WTC11 (cell line): ENCODE results near the gene PITPNM2. TPM values are rescaled to one million over a fixed set of nuclear protein-coding genes. Genes with fewer than 3 reads are reported as not detected.

ENCODE experiments used
- ATAC-seq: fragments of 200-7000 bp; cut with Tn5 transposase; 2 replicates; pipeline ENCODE4 v1.10.0; 2021; ENCODE audit warnings: mild to moderate bottlenecking, moderate library complexity
- CTCF ChIA-PET: fragments of 300-600 bp; sonication (Branson Sonifier 250); formaldehyde crosslinking; loops from one replicate; lab custom pipeline; 2021; ENCODE audit warnings: antibody characterized with exemption; lab: Charles Lee
- POLR2A ChIA-PET: fragments of 350-600 bp; sonication (Branson Sonifier 250); formaldehyde crosslinking; loops from one replicate; lab custom pipeline; 2021; ENCODE audit warnings: antibody characterized with exemption; lab: Charles Lee
- DNase-seq: peaks from one replicate; pipeline ENCODE4 v3.0.0; 2021; ENCODE audit warnings: low spot score
- H3K27ac Mint-ChIP-seq: 2 replicates; pipeline ENCODE4 v1.8.0; 2021; ENCODE audit warnings: mixed read lengths
- H3K27me3 Mint-ChIP-seq: 2 replicates; pipeline ENCODE4 v1.8.0; 2021; ENCODE audit warnings: low read depth, mild to moderate bottlenecking, moderate library complexity, mixed read lengths
- H3K36me3 Mint-ChIP-seq: 2 replicates; pipeline ENCODE4 v1.8.0; 2021; ENCODE audit warnings: mixed read lengths
- H3K4me1 Mint-ChIP-seq: 2 replicates; pipeline ENCODE4 v1.8.0; 2022; ENCODE audit warnings: mixed read lengths
- H3K4me3 Mint-ChIP-seq: 2 replicates; pipeline ENCODE4 v1.8.0; 2021; ENCODE audit warnings: mild to moderate bottlenecking, moderate library complexity, mixed read lengths
- H3K9me3 Mint-ChIP-seq: 2 replicates; pipeline ENCODE4 v1.8.0; 2021; ENCODE audit warnings: mixed read lengths
- ELF4 ChIP-seq: sonication (generic); formaldehyde crosslinking; IDR thresholded peaks from 2 replicates; pipeline ENCODE4 v1.8.1; 2022; ENCODE audit warnings: low read depth, mild to moderate bottlenecking, moderate library complexity, missing genetic modification reagents
- ETV6 ChIP-seq: sonication (generic); formaldehyde crosslinking; IDR thresholded peaks from 2 replicates; pipeline ENCODE4 v1.8.1; 2022; ENCODE audit warnings: mild to moderate bottlenecking, missing genetic modification reagents
- FOXP1 ChIP-seq: sonication (generic); formaldehyde crosslinking; IDR thresholded peaks from 2 replicates; pipeline ENCODE4 v1.8.0; 2022; ENCODE audit warnings: missing genetic modification reagents, mild to moderate bottlenecking, moderate library complexity, borderline replicate concordance
- GABPB1 ChIP-seq: sonication (generic); formaldehyde crosslinking; IDR thresholded peaks from 2 replicates; pipeline ENCODE4 v1.8.1; 2023; ENCODE audit warnings: mild to moderate bottlenecking, missing genetic modification reagents
- GRHL2 ChIP-seq: fragments of 250-450 bp; sonication (Bioruptor Pico); IDR thresholded peaks from 2 replicates; pipeline ENCODE4 v1.8.0; 2022; ENCODE audit warnings: mild to moderate bottlenecking, moderate library complexity; ENCODE audit not compliant: insufficient replicate concordance, severe bottlenecking
- KAT7 ChIP-seq: sonication (generic); formaldehyde crosslinking; IDR thresholded peaks from 2 replicates; pipeline ENCODE4 v1.8.1; 2023; ENCODE audit warnings: missing genetic modification reagents, mild to moderate bottlenecking, borderline replicate concordance
- MXD4 ChIP-seq: fragments of 250-450 bp; sonication (Bioruptor Pico); IDR thresholded peaks from 2 replicates; pipeline ENCODE4 v1.8.0; 2021; ENCODE audit warnings: mild to moderate bottlenecking, moderate library complexity, borderline replicate concordance
- NFATC4 ChIP-seq: fragments of 250-450 bp; sonication (Bioruptor Pico); IDR thresholded peaks from 2 replicates; pipeline ENCODE4 v1.9.0; 2021; ENCODE audit warnings: mild to moderate bottlenecking
- NR1H2 ChIP-seq: sonication (generic); formaldehyde crosslinking; IDR thresholded peaks from 2 replicates; pipeline ENCODE4 v1.9.0; 2021; ENCODE audit warnings: mild to moderate bottlenecking, moderate library complexity, missing genetic modification reagents
- PRRX2 ChIP-seq: fragments of 250-450 bp; sonication (Bioruptor Pico); IDR thresholded peaks from 2 replicates; pipeline ENCODE4 v1.8.0; 2021; ENCODE audit warnings: mild to moderate bottlenecking
- RELA ChIP-seq: sonication (generic); formaldehyde crosslinking; IDR thresholded peaks from 2 replicates; pipeline ENCODE4 v1.8.1; 2022; ENCODE audit warnings: missing genetic modification reagents, mild to moderate bottlenecking, borderline replicate concordance
- RORB ChIP-seq: fragments of 250-450 bp; sonication (Bioruptor Pico); IDR thresholded peaks from 2 replicates; pipeline ENCODE4 v1.9.0; 2021; ENCODE audit warnings: mild to moderate bottlenecking
- total RNA-seq: library from RNA; stranded (reverse); gene quantifications from 3 replicates; pipeline ENCODE4 v1.2.3, GENCODE V29; 2021
- TF ChIP-seq, protein P1 (sequence below): fragments of 250-450 bp; sonication (Bioruptor Pico); IDR thresholded peaks from 2 replicates; pipeline ENCODE4 v1.9.0; 2021; ENCODE audit warnings: mild to moderate bottlenecking
- TF ChIP-seq, protein P2 (sequence below): sonication (generic); formaldehyde crosslinking; conservative IDR thresholded peaks from 2 replicates; pipeline ENCODE4 v1.8.1; 2022; ENCODE audit warnings: mild to moderate bottlenecking, missing genetic modification reagents
- TF ChIP-seq, protein P3 (sequence below): sonication (generic); formaldehyde crosslinking; IDR thresholded peaks from 2 replicates; pipeline ENCODE4 v1.8.0; 2023; ENCODE audit warnings: missing genetic modification reagents, mild to moderate bottlenecking, borderline replicate concordance
- TF ChIP-seq, protein P4 (sequence below): sonication (generic); formaldehyde crosslinking; IDR thresholded peaks from 2 replicates; pipeline ENCODE4 v1.8.1; 2022; ENCODE audit warnings: low read depth, missing genetic modification reagents, borderline replicate concordance
- TF ChIP-seq, protein P5 (sequence below): sonication (generic); formaldehyde crosslinking; IDR thresholded peaks from 2 replicates; pipeline ENCODE4 v1.8.0; 2023; ENCODE audit warnings: mild to moderate bottlenecking, missing genetic modification reagents
- TF ChIP-seq, protein P6 (sequence below): sonication (generic); formaldehyde crosslinking; IDR thresholded peaks from 2 replicates; pipeline ENCODE4 v1.8.1; 2022; ENCODE audit warnings: mild to moderate bottlenecking, missing genetic modification reagents, moderate library complexity, borderline replicate concordance
- TF ChIP-seq, protein P7 (sequence below): fragments of 250-450 bp; sonication (Bioruptor Pico); IDR thresholded peaks from 2 replicates; pipeline ENCODE4 v1.9.0; 2021; ENCODE audit warnings: mild to moderate bottlenecking

PITPNM2 gene
- total RNA-seq, 1 experiment from 2014 or later = 8.2 TPM

DNA sequence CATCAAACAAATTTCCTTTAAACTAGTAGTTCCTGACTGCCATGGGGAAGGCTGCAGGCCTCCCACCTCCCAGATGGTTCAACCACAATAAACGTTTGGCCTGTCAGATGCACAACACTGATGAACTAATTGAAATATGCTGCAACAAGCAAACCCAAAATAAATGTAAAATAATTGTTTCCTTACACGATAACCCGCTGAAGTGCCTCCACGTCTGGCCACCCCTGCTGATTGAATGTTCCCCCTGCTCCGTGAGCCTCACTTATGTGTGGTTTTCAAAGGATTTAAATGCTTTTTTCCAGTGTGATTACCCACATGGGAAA is 8.4 kb downstream of the PITPNM2 start (continued):
- TF ChIP-seq GABPB1 (CRISPR knock-in tag) = no peak
- no peak for TF ChIP-seq ELF4 (CRISPR knock-in tag)
- TF ChIP-seq, protein P1, sequence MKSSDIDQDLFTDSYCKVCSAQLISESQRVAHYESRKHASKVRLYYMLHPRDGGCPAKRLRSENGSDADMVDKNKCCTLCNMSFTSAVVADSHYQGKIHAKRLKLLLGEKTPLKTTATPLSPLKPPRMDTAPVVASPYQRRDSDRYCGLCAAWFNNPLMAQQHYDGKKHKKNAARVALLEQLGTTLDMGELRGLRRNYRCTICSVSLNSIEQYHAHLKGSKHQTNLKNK = no peak
- no peak for TF ChIP-seq FOXP1
- no peak for TF ChIP-seq MXD4 (CRISPR knock-in tag)
- TF ChIP-seq, protein P2, sequence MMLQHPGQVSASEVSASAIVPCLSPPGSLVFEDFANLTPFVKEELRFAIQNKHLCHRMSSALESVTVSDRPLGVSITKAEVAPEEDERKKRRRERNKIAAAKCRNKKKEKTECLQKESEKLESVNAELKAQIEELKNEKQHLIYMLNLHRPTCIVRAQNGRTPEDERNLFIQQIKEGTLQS (CRISPR knock-in tag) = no peak
- TF ChIP-seq, protein P3, sequence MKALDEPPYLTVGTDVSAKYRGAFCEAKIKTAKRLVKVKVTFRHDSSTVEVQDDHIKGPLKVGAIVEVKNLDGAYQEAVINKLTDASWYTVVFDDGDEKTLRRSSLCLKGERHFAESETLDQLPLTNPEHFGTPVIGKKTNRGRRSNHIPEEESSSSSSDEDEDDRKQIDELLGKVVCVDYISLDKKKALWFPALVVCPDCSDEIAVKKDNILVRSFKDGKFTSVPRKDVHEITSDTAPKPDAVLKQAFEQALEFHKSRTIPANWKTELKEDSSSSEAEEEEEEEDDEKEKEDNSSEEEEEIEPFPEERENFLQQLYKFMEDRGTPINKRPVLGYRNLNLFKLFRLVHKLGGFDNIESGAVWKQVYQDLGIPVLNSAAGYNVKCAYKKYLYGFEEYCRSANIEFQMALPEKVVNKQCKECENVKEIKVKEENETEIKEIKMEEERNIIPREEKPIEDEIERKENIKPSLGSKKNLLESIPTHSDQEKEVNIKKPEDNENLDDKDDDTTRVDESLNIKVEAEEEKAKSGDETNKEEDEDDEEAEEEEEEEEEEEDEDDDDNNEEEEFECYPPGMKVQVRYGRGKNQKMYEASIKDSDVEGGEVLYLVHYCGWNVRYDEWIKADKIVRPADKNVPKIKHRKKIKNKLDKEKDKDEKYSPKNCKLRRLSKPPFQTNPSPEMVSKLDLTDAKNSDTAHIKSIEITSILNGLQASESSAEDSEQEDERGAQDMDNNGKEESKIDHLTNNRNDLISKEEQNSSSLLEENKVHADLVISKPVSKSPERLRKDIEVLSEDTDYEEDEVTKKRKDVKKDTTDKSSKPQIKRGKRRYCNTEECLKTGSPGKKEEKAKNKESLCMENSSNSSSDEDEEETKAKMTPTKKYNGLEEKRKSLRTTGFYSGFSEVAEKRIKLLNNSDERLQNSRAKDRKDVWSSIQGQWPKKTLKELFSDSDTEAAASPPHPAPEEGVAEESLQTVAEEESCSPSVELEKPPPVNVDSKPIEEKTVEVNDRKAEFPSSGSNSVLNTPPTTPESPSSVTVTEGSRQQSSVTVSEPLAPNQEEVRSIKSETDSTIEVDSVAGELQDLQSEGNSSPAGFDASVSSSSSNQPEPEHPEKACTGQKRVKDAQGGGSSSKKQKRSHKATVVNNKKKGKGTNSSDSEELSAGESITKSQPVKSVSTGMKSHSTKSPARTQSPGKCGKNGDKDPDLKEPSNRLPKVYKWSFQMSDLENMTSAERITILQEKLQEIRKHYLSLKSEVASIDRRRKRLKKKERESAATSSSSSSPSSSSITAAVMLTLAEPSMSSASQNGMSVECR (CRISPR knock-in tag) = no peak
- TF ChIP-seq RORB (CRISPR knock-in tag) = no peak

DNA sequence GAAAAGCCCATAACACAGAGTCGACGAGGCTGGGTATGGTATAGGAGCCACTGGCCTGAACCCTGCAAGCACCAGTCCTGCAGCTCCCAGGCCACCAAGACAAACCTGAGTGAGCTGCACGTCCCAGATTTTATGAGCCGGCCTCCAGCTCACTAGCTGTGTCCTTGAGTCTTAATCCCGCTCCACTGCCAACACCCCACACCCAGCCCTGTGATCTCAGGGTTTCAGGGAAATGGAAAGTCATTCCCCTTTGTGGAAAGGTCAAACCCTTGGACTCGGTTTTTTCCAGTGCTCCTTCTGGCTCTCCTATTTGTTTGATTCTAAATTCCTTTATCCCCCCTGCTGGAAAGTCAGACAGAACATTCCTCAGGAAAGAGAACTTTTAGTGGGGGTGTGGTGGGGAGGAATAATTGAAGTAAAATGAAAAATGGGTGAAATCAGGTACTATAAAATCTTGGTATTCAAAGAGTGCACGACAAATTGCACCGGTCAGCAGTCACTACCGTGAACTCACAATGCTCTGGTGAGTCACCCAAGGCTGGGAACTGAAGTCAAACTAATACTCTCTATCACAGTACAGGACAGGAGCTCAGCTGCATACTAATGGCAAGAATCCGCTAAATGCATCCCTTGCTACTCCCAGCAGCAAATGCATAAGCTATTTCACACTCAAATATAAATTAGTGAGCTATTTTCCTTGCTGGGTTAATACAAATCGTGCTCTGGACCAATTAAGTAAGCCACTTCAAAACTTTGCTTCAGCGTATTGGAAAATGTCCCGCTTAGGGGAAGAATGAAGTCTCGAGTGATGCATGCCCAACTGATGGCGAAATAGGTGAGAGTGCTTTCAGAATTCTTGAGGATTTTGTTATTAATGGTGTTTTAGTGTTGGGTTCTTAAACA is 9.0 kb downstream of the PITPNM2 start:
- H3K9me3 Mint-ChIP-seq = no peaks in the 10 kb centered on the region
- DNase-seq (no peak), ATAC-seq (peak; percentile 34)
- H3K27ac Mint-ChIP-seq = peak overlapping the region; percentile 26
- H3K4me1 Mint-ChIP-seq = peaks cover 36% of the 10 kb centered on the region
- no peak for TF ChIP-seq PRRX2 (CRISPR knock-in tag)
- TF ChIP-seq KAT7 = no peak
- no peak for TF ChIP-seq NR1H2 (CRISPR knock-in tag)
- TF ChIP-seq GRHL2 (CRISPR knock-in tag) = no peak
- TF ChIP-seq, protein P4, sequence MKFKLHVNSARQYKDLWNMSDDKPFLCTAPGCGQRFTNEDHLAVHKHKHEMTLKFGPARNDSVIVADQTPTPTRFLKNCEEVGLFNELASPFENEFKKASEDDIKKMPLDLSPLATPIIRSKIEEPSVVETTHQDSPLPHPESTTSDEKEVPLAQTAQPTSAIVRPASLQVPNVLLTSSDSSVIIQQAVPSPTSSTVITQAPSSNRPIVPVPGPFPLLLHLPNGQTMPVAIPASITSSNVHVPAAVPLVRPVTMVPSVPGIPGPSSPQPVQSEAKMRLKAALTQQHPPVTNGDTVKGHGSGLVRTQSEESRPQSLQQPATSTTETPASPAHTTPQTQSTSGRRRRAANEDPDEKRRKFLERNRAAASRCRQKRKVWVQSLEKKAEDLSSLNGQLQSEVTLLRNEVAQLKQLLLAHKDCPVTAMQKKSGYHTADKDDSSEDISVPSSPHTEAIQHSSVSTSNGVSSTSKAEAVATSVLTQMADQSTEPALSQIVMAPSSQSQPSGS (CRISPR knock-in tag) = no peak
- TF ChIP-seq, protein P5, sequence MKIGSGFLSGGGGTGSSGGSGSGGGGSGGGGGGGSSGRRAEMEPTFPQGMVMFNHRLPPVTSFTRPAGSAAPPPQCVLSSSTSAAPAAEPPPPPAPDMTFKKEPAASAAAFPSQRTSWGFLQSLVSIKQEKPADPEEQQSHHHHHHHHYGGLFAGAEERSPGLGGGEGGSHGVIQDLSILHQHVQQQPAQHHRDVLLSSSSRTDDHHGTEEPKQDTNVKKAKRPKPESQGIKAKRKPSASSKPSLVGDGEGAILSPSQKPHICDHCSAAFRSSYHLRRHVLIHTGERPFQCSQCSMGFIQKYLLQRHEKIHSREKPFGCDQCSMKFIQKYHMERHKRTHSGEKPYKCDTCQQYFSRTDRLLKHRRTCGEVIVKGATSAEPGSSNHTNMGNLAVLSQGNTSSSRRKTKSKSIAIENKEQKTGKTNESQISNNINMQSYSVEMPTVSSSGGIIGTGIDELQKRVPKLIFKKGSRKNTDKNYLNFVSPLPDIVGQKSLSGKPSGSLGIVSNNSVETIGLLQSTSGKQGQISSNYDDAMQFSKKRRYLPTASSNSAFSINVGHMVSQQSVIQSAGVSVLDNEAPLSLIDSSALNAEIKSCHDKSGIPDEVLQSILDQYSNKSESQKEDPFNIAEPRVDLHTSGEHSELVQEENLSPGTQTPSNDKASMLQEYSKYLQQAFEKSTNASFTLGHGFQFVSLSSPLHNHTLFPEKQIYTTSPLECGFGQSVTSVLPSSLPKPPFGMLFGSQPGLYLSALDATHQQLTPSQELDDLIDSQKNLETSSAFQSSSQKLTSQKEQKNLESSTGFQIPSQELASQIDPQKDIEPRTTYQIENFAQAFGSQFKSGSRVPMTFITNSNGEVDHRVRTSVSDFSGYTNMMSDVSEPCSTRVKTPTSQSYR = no peak
- TF ChIP-seq, protein P1 = no peak
- TF ChIP-seq NFATC4 (CRISPR knock-in tag) = no peak
- no peak for TF ChIP-seq ETV6
- TF ChIP-seq, protein P6, sequence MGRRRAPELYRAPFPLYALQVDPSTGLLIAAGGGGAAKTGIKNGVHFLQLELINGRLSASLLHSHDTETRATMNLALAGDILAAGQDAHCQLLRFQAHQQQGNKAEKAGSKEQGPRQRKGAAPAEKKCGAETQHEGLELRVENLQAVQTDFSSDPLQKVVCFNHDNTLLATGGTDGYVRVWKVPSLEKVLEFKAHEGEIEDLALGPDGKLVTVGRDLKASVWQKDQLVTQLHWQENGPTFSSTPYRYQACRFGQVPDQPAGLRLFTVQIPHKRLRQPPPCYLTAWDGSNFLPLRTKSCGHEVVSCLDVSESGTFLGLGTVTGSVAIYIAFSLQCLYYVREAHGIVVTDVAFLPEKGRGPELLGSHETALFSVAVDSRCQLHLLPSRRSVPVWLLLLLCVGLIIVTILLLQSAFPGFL (CRISPR knock-in tag) = no peak
- TF ChIP-seq, protein P7, sequence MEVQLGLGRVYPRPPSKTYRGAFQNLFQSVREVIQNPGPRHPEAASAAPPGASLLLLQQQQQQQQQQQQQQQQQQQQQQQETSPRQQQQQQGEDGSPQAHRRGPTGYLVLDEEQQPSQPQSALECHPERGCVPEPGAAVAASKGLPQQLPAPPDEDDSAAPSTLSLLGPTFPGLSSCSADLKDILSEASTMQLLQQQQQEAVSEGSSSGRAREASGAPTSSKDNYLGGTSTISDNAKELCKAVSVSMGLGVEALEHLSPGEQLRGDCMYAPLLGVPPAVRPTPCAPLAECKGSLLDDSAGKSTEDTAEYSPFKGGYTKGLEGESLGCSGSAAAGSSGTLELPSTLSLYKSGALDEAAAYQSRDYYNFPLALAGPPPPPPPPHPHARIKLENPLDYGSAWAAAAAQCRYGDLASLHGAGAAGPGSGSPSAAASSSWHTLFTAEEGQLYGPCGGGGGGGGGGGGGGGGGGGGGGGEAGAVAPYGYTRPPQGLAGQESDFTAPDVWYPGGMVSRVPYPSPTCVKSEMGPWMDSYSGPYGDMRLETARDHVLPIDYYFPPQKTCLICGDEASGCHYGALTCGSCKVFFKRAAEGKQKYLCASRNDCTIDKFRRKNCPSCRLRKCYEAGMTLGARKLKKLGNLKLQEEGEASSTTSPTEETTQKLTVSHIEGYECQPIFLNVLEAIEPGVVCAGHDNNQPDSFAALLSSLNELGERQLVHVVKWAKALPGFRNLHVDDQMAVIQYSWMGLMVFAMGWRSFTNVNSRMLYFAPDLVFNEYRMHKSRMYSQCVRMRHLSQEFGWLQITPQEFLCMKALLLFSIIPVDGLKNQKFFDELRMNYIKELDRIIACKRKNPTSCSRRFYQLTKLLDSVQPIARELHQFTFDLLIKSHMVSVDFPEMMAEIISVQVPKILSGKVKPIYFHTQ (CRISPR knock-in tag) = no peak
- no peak for TF ChIP-seq MXD4 (CRISPR knock-in tag)
- TF ChIP-seq RELA (CRISPR knock-in tag) = no peak
- peaks cover 3% of the 10 kb centered on the region; the same call in 1 of the 2 replicates for H3K27me3 Mint-ChIP-seq
- POLR2A ChIA-PET = no interaction called here
- H3K4me3 Mint-ChIP-seq = no peak overlapping the region
- H3K36me3 Mint-ChIP-seq = no peaks in the 10 kb centered on the region; the same call in 1 of the 2 replicates
- CTCF ChIA-PET = interaction anchor here (0.6 to 1.5 kb wide), 2 partner anchors 12 to 91 kb away, joined by 3 to 6 read pairs; partner anchors contain the start of genes MPHOSPH9 and MTRFR
